GM12878 (cell line): ENCODE data around the gene HSD11B1L.

Experiments
- HDAC2 ChIP-seq: fragments of 200-600 bp; sonication (generic); IDR thresholded peaks from 2 replicates; pipeline ENCODE4 v1.6.1; 2017
- TAF1 ChIP-seq: IDR thresholded peaks from 2 replicates; pipeline ENCODE4 v1.6.1; 2011; ENCODE audit warnings: mild to moderate bottlenecking, low read depth, low read length, borderline replicate concordance
- ZNF207 ChIP-seq: fragments of 450-650 bp; IDR thresholded peaks from 2 replicates; pipeline ENCODE4 v1.6.1; 2014; ENCODE audit warnings: antibody characterized with exemption, mild to moderate bottlenecking, borderline replicate concordance
- TF ChIP-seq, protein P1 (sequence below), 3 experiments: IDR thresholded peaks in 2 of 3; conservative IDR thresholded peaks in 1 of 3; 2 replicates each; pipeline ENCODE4 v1.5.1; 2011; ENCODE audit warnings: low read depth in 3 of 3, low read length in 3 of 3, mild to moderate bottlenecking in 3 of 3, control low read depth in 2 of 3, moderate library complexity in 2 of 3, inconsistent platforms in 1 of 3, mixed read lengths in 1 of 3; ENCODE audit not compliant: control insufficient read depth in 2 of 3, insufficient read depth in 1 of 3; ENCODE audit errors: extremely low read depth in 1 of 3
- TF ChIP-seq, protein P2 (sequence below): IDR thresholded peaks from 2 replicates; pipeline ENCODE4 v1.6.1; 2012; ENCODE audit warnings: low read length, inconsistent platforms

DNA sequence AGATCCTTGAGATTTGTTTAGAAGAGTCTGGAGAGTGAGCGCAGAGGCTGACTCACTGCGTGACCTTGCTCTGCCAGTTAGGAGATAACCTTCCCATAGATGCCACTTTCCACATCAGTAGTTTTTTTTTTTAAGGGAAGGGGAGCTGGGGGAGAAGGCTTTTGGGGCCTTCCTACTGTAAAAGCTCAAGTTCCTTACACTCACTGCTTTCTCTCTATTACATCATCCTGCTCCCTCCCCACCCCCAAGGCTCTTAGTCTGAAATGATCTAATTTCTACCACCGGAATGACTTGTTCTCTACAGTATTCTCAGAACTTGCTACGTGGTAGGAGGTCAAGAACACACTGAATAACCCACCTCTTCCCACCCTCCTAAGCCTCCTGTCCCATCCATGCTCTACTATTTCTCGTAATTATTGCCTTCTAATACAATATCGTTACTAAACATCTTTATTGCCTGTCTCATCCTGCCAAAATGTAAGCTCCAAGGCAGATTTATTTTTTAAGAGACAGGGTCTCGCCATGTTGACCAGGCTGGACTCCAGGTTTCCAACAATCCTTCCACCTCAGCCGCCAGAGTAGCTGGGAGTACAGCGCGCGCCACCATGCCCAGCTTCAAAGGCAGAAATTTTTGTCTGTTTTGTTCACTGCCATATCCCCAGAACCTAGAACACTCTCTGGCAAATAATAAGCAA lies 37.9 kb downstream of the HSD11B1L start:
- TF ChIP-seq, protein P1, sequence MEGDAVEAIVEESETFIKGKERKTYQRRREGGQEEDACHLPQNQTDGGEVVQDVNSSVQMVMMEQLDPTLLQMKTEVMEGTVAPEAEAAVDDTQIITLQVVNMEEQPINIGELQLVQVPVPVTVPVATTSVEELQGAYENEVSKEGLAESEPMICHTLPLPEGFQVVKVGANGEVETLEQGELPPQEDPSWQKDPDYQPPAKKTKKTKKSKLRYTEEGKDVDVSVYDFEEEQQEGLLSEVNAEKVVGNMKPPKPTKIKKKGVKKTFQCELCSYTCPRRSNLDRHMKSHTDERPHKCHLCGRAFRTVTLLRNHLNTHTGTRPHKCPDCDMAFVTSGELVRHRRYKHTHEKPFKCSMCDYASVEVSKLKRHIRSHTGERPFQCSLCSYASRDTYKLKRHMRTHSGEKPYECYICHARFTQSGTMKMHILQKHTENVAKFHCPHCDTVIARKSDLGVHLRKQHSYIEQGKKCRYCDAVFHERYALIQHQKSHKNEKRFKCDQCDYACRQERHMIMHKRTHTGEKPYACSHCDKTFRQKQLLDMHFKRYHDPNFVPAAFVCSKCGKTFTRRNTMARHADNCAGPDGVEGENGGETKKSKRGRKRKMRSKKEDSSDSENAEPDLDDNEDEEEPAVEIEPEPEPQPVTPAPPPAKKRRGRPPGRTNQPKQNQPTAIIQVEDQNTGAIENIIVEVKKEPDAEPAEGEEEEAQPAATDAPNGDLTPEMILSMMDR (IDR thresholded peaks at IDR 0.05 in 2 of 3, conservative IDR thresholded peaks at IDR 0.05 in 1 of 3; ENCODE audit: control insufficient read depth in 2 of 3, extremely low read depth in 1 of 3, insufficient read depth in 1 of 3, low read depth in 3 of 3, low read length in 3 of 3), result no peak
- no peak for TF ChIP-seq HDAC2
- TF ChIP-seq, protein P2, sequence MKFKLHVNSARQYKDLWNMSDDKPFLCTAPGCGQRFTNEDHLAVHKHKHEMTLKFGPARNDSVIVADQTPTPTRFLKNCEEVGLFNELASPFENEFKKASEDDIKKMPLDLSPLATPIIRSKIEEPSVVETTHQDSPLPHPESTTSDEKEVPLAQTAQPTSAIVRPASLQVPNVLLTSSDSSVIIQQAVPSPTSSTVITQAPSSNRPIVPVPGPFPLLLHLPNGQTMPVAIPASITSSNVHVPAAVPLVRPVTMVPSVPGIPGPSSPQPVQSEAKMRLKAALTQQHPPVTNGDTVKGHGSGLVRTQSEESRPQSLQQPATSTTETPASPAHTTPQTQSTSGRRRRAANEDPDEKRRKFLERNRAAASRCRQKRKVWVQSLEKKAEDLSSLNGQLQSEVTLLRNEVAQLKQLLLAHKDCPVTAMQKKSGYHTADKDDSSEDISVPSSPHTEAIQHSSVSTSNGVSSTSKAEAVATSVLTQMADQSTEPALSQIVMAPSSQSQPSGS, result peak; percentile 89
- no peak for TF ChIP-seq TAF1
- no peak for TF ChIP-seq ZNF207
